H1 (cell line): ENCODE results near the gene COL6A3. TPM values are rescaled to one million over a fixed set of nuclear protein-coding genes. Genes with fewer than 3 reads are reported as not detected.

Experiments
- CTCF ChIA-PET: fragments of 300-600 bp; sonication (Branson Sonifier 250); formaldehyde crosslinking; loops from one replicate; lab custom pipeline; 2021; ENCODE audit not compliant: partially characterized antibody; lab: Charles Lee
- POLR2A ChIA-PET: fragments of 300-600 bp; sonication (Branson Sonifier 250); formaldehyde crosslinking; loops from one replicate; lab custom pipeline; 2021; ENCODE audit warnings: inconsistent platforms; ENCODE audit not compliant: partially characterized antibody; lab: Charles Lee
- DNase-seq, 2 experiments: peaks; one replicate each; pipeline versions ENCODE4 v3.0.0 to v3.0.0-alpha.2; 2010 to 2022; ENCODE audit warnings: low spot score in 2 of 2, low read depth in 1 of 2, mixed read lengths in 1 of 2
- FAIRE-seq: peaks from 2 replicates; lab custom pipeline; 2011; peaks lifted over from hg19 to GRCh38; lab: Jason Lieb, UNC
- H2AFZ ChIP-seq: 2 replicates; pipeline ENCODE4 v1.8.1; 2012; ENCODE audit warnings: low read length, inconsistent platforms
- H2AK5ac ChIP-seq: 2 replicates; pipeline ENCODE4 v1.6.1; 2013; ENCODE audit warnings: low read depth, low read length
- H2BK120ac ChIP-seq: replicated peaks from 2 replicates; pipeline ENCODE3; 2013; ENCODE audit warnings: low read depth, low read length, inconsistent platforms
- H2BK12ac ChIP-seq: 2 replicates; pipeline ENCODE4 v1.6.1; 2013; ENCODE audit warnings: low read depth, low read length
- H2BK15ac ChIP-seq: 2 replicates; pipeline ENCODE4 v1.6.1; 2013; ENCODE audit warnings: low read length
- H2BK20ac ChIP-seq: 2 replicates; pipeline ENCODE4 v1.6.1; 2013; ENCODE audit warnings: low read length
- H2BK5ac ChIP-seq: 2 replicates; pipeline ENCODE4 v1.6.1; 2013; ENCODE audit warnings: low read depth, low read length
- H3K14ac ChIP-seq: 2 replicates; pipeline ENCODE4 v1.6.1; 2013; ENCODE audit warnings: inconsistent platforms; ENCODE audit not compliant: insufficient read length
- H3K18ac ChIP-seq: 2 replicates; pipeline ENCODE4 v1.6.1; 2013; ENCODE audit warnings: low read length; ENCODE audit errors: extremely low read depth
- H3K23ac ChIP-seq: 2 replicates; pipeline ENCODE4 v1.6.1; 2013; ENCODE audit warnings: inconsistent platforms; ENCODE audit not compliant: insufficient read length
- H3K23me2 ChIP-seq: 2 replicates; pipeline ENCODE4 v1.6.1; 2013; ENCODE audit warnings: low read depth, low read length
- H3K27ac ChIP-seq: 2 replicates; pipeline ENCODE4 v1.6.1; 2011; ENCODE audit warnings: low read depth, low read length, inconsistent platforms
- H3K27me3 ChIP-seq, 4 experiments: replicated peaks in 1 of 4; 1 replicate in 1 of 4; 2 replicates in 3 of 4; pipeline versions ENCODE4 v1.6.1 to v1.8.1; 2011 to 2013; ENCODE audit warnings: low read length in 3 of 4, mild to moderate bottlenecking in 3 of 4, inconsistent platforms in 2 of 4, mixed read lengths in 2 of 4, moderate library complexity in 1 of 4; ENCODE audit not compliant: control insufficient read depth in 3 of 4, insufficient read depth in 3 of 4; ENCODE audit errors: extremely low read depth in 1 of 4
- H3K36me3 ChIP-seq, 4 experiments: 2 replicates each; pipeline versions ENCODE4 v1.6.1 to v1.8.1; 2011 to 2013; ENCODE audit warnings: mild to moderate bottlenecking in 4 of 4, low read length in 3 of 4, moderate library complexity in 2 of 4, control low read depth in 1 of 4, inconsistent platforms in 1 of 4; ENCODE audit not compliant: insufficient read depth in 4 of 4, control insufficient read depth in 2 of 4
- H3K4ac ChIP-seq: replicated peaks from 2 replicates; pipeline ENCODE3; 2013; ENCODE audit warnings: low read length, low read depth, mixed read lengths, inconsistent platforms; ENCODE audit not compliant: insufficient read length
- H3K4me1 ChIP-seq, 4 experiments: replicated peaks in 1 of 4; 1 replicate in 1 of 4; 2 replicates in 3 of 4; pipeline versions ENCODE4 v1.6.1 to v1.8.1; 2011 to 2013; ENCODE audit warnings: low read length in 3 of 4, inconsistent platforms in 2 of 4, mixed read lengths in 1 of 4; ENCODE audit not compliant: insufficient read depth in 4 of 4, control insufficient read depth in 3 of 4
- H3K4me2 ChIP-seq, 2 experiments: 2 replicates each; pipeline versions ENCODE4 v1.6.1 to v1.8.1; 2011 to 2013; ENCODE audit warnings: low read depth in 2 of 2, low read length in 2 of 2, control low read depth in 1 of 2, inconsistent platforms in 1 of 2, mild to moderate bottlenecking in 1 of 2; ENCODE audit not compliant: insufficient read depth in 1 of 2
- H3K4me3 ChIP-seq, 4 experiments: fragments of 200-600, 300-600 bp in 1 of 4; sonication (generic), shearing (Covaris generic), sonication (Bioruptor Twin) in 1 of 4; 2 replicates each; pipeline versions ENCODE4 v1.5.1 to v1.8.1; 2011 to 2016; ENCODE audit warnings: low read length in 4 of 4, low read depth in 3 of 4, control low read depth in 2 of 4, inconsistent platforms in 2 of 4, mild to moderate bottlenecking in 2 of 4, mixed read lengths in 1 of 4, moderate library complexity in 1 of 4; ENCODE audit not compliant: insufficient read depth in 2 of 4; ENCODE audit errors: extremely low read depth in 1 of 4
- H3K56ac ChIP-seq: replicated peaks from 2 replicates; pipeline ENCODE3; 2013; ENCODE audit warnings: low read depth, mild to moderate bottlenecking, mixed read lengths, low read length, inconsistent platforms; ENCODE audit not compliant: insufficient read length
- H3K79me1 ChIP-seq: 2 replicates; pipeline ENCODE4 v1.6.1; 2013; ENCODE audit warnings: low read depth, low read length, control low read depth
- H3K79me2 ChIP-seq, 2 experiments: 2 replicates each; pipeline versions ENCODE4 v1.6.1 to v1.8.1; 2012 to 2013; ENCODE audit warnings: low read length in 2 of 2, mild to moderate bottlenecking in 2 of 2, inconsistent platforms in 1 of 2; ENCODE audit not compliant: insufficient read depth in 2 of 2, control insufficient read depth in 1 of 2
- H3K9ac ChIP-seq, 4 experiments: replicated peaks in 1 of 4; 1 replicate in 1 of 4; 2 replicates in 3 of 4; pipeline versions ENCODE4 v1.6.1 to v1.8.1; 2011 to 2013; ENCODE audit warnings: low read depth in 3 of 4, low read length in 3 of 4, control low read depth in 2 of 4, mild to moderate bottlenecking in 2 of 4, moderate library complexity in 2 of 4, inconsistent platforms in 1 of 4; ENCODE audit errors: extremely low read depth in 1 of 4
- H3K9me3 ChIP-seq, 2 experiments: 2 replicates each; pipeline versions ENCODE4 v1.6.1 to v1.8.1; 2012 to 2013; ENCODE audit warnings: mild to moderate bottlenecking in 2 of 2, moderate library complexity in 2 of 2, control low read depth in 1 of 2, inconsistent platforms in 1 of 2, low read depth in 1 of 2, low read length in 1 of 2, mixed read lengths in 1 of 2; ENCODE audit not compliant: insufficient read depth in 2 of 2
- H4K20me1 ChIP-seq, 2 experiments: replicated peaks in 1 of 2; 2 replicates each; pipeline versions ENCODE3 to v1.8.1; 2011 to 2013; ENCODE audit warnings: inconsistent platforms in 2 of 2, low read length in 2 of 2, mild to moderate bottlenecking in 1 of 2; ENCODE audit not compliant: insufficient read depth in 2 of 2, control insufficient read depth in 1 of 2
- H4K5ac ChIP-seq: 2 replicates; pipeline ENCODE4 v1.6.1; 2013; ENCODE audit warnings: low read length, low read depth, mixed read lengths, inconsistent platforms; ENCODE audit not compliant: insufficient read length
- H4K8ac ChIP-seq: 2 replicates; pipeline ENCODE4 v1.8.0; 2013; ENCODE audit warnings: mild to moderate bottlenecking, moderate library complexity, low read length, inconsistent platforms; ENCODE audit not compliant: insufficient read depth; ENCODE audit errors: extremely low read depth
- H4K91ac ChIP-seq: replicated peaks from 2 replicates; pipeline ENCODE3; 2013; ENCODE audit warnings: low read length, mixed read lengths, inconsistent platforms; ENCODE audit not compliant: insufficient read length
- ASH2L ChIP-seq: fragments of 200-600, 300-600 bp; sonication (generic); IDR thresholded peaks from one replicate; pipeline ENCODE4 v1.7.1; 2017; ENCODE audit warnings: low read length
- CHD2 ChIP-seq: IDR thresholded peaks from 2 replicates; pipeline ENCODE4 v1.6.1; 2012; ENCODE audit warnings: low read length, improper control_type of control experiment
- FOSL1 ChIP-seq: IDR thresholded peaks from 2 replicates; pipeline ENCODE4 v1.6.1; 2011; ENCODE audit warnings: mild to moderate bottlenecking, low read depth, low read length, moderate library complexity; ENCODE audit not compliant: insufficient read depth
- GTF2F1 ChIP-seq: IDR thresholded peaks from 2 replicates; pipeline ENCODE4 v1.6.1; 2012; ENCODE audit warnings: low read depth, low read length, improper control_type of control experiment, borderline replicate concordance
- SP4 ChIP-seq: IDR thresholded peaks from 2 replicates; pipeline ENCODE4 v1.6.1; 2012; ENCODE audit warnings: low read length, inconsistent platforms
- TAF1 ChIP-seq: IDR thresholded peaks from 2 replicates; pipeline ENCODE4 v1.6.1; 2011; ENCODE audit warnings: mild to moderate bottlenecking, low read depth, low read length
- TEAD4 ChIP-seq: IDR thresholded peaks from 2 replicates; pipeline ENCODE4 v1.6.1; 2012; ENCODE audit warnings: low read depth, low read length, inconsistent platforms, mixed read lengths
- WGBS, 2 experiments: shearing (Covaris generic) in 1 of 2; methylation state at CpG; one replicate each; pipeline versions ENCODE4 v1.1.6 to v1.1.7; 2013 to 2015; ENCODE audit warnings: low lambda C conversion rate in 2 of 2, mixed read lengths in 2 of 2, inconsistent platforms in 1 of 2, low coverage in 1 of 2, missing lambda C conversion rate in 1 of 2; ENCODE audit not compliant: insufficient replicate concordance in 2 of 2, insufficient coverage in 1 of 2, insufficient read length in 1 of 2; ENCODE audit errors: extremely low coverage in 1 of 2, missing lambda C conversion rate in 1 of 2; 5-methylcytosine and 5-hydroxymethylcytosine counted together
- polyA plus RNA-seq, 7 experiments: library from polyadenylated mRNA; depleted of rRNA in 3 of 7; stranded (reverse) in 5 of 7; unstranded in 2 of 7; fragments of >200 nt in 5 of 7; fragments of 200-250 nt in 2 of 7; gene quantifications; 1 replicate in 5 of 7; 2 replicates in 1 of 7; 4 replicates in 1 of 7; pipeline versions ENCODE4 v1.2.1 to v1.2.3, GENCODE V29; 2011 to 2013; ENCODE audit warnings: missing spikeins in 2 of 7, mixed read lengths in 2 of 7
- total RNA-seq: library from RNA; stranded (reverse); fragmentation: NEBNext Ultra II Directional; extraction: Animal tissue kit (Norgen Biotek cat#: 25700); gene quantifications from 2 replicates; pipeline ENCODE4 v1.2.1, GENCODE V29; 2021

The COL6A3 gene
- total and polyA plus RNA-seq, 2 of the 8 experiments (the other 6 are each of a cell fraction or from before 2014, with no cell fraction given), result 1.2 to 3.4 TPM

- no peak overlapping the region for H2BK12ac ChIP-seq
- H3K56ac ChIP-seq, result no peak overlapping the region
- no peak overlapping the region; the same call in 1 of the 2 replicates for H2BK15ac ChIP-seq
- H3K4me1 ChIP-seq, result peaks cover 0 to 2% (median 0%) of the 10 kb centered on the region in 4 experiments; a peak in 1 of 7 replicates
- no peak overlapping the region for H3K4me3 ChIP-seq
- H3K27ac ChIP-seq, result no peak overlapping the region
- H2BK5ac ChIP-seq, result no peak overlapping the region
- no peaks in the 10 kb centered on the region for H3K79me1 ChIP-seq
- H4K5ac ChIP-seq, result no peak overlapping the region
- 92% methylated on average over 16 of the region's 16 CpGs; no CpG with 5 or more reads in 1 of the 2 experiments for WGBS, 2 experiments
- CTCF ChIA-PET, result interaction anchor here (1.0 to 1.4 kb wide), 4 partner anchors 13 to 437 kb away, joined by 3 to 4 read pairs (median 3); no protein-coding TSS in a partner anchor
- no peaks in the 10 kb centered on the region for H3K79me2 ChIP-seq
- FAIRE-seq, result no peak
- H4K20me1 ChIP-seq, result no peaks in the 10 kb centered on the region
- H2AFZ ChIP-seq, result no peak overlapping the region
- no peaks in the 10 kb centered on the region for H3K36me3 ChIP-seq
- H3K23ac ChIP-seq, result no peak overlapping the region
- H3K18ac ChIP-seq, result no peak overlapping the region
- no peak overlapping the region for H4K91ac ChIP-seq
- no peak for DNase-seq
- H3K23me2 ChIP-seq, result no peaks in the 10 kb centered on the region
- H3K14ac ChIP-seq, result no peak overlapping the region
- no peak overlapping the region for H3K4ac ChIP-seq
- H3K9ac ChIP-seq, result no peak overlapping the region
- no peak overlapping the region for H2AK5ac ChIP-seq
- no peak overlapping the region for H3K4me2 ChIP-seq
- H2BK120ac ChIP-seq, result no peak overlapping the region
- POLR2A ChIA-PET, result no interaction called here
- no peaks in the 10 kb centered on the region for H3K27me3 ChIP-seq
- H4K8ac ChIP-seq, result no peak overlapping the region
- no peak overlapping the region for H2BK20ac ChIP-seq
- no peaks in the 10 kb centered on the region for H3K9me3 ChIP-seq
- no peak for TF ChIP-seq ASH2L
- TF ChIP-seq FOSL1, result no peak
- TF ChIP-seq GTF2F1, result no peak
- TF ChIP-seq TEAD4, result no peak
- no peak for TF ChIP-seq CHD2
- no peak for TF ChIP-seq SP4
- TF ChIP-seq TAF1, result no peak
Measured at GRCh38 chr2:237336131-237336530, 77.8 kb downstream of the COL6A3 start.
